ENCODE data around the gene TCF7. TPM values are rescaled to one million over a fixed set of nuclear protein-coding genes. Genes with fewer than 3 reads are reported as not detected.

TCF7 gene
- total and polyA plus RNA-seq, 2 of the 13 experiments (the other 11 are each of a cell fraction or from before 2014, with no cell fraction given): 6.3 to 6.8 TPM

DNA sequence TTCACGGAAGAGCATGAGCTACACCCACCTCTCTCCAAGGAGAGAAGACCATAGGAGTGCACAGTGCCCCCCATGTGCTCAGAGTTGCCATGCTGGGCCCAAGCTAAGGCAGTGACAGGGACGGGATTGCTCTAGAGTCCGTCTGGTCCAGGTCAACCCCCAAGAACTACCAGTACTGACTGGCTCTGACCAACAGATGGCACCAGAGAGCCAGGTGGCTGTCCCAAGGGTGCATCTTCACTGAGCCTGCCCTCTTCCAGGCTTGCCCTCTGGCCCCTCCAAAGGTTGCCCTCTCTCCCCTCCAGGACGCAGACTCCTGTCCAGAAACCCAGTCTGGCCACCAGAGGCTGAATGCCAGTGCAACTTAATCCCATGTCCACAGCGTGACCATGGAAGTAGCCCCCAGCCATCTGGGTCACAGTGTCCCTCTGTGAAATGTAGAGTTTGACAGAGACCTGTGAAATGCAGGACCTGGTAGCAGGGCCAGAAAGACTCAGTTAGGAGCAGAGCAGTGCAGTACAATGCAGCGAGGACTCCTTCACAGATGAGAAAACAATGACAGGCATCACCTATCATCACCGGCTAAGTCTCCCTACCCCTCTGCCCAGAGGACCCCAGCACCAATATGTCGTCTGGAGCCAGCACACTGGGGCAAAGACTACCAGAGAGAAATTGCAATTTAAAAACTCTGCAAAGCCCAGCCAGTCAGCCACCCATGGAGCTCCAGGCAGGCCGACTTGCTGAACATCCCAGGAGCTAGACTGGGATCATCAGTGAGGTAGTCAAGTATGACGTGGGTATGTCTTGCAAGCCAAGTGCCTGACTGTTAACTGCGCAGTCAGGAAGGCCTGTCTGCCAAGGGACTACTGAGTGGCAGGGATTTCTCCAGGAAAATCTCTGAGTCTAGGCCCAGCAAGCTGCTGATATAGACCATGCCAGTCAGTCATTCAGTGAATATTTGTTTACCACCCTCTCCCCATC lies 70.0 kb downstream of the TCF7 start (continued):
- TF ChIP-seq, protein P1, sequence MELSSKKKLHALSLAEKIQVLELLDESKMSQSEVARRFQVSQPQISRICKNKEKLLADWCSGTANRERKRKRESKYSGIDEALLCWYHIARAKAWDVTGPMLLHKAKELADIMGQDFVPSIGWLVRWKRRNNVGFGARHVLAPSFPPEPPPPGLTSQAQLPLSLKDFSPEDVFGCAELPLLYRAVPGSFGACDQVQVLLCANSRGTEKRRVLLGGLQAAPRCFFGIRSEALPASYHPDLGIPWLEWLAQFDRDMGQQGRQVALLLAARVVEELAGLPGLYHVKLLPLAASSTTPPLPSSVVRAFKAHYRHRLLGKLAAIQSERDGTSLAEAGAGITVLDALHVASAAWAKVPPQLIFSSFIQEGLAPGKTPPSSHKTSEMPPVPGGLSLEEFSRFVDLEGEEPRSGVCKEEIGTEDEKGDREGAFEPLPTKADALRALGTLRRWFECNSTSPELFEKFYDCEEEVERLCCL (CRISPR knock-in tag; IDR thresholded peaks at IDR 0.05; ENCODE audit: borderline replicate concordance): no peak
- TF ChIP-seq, protein P2, sequence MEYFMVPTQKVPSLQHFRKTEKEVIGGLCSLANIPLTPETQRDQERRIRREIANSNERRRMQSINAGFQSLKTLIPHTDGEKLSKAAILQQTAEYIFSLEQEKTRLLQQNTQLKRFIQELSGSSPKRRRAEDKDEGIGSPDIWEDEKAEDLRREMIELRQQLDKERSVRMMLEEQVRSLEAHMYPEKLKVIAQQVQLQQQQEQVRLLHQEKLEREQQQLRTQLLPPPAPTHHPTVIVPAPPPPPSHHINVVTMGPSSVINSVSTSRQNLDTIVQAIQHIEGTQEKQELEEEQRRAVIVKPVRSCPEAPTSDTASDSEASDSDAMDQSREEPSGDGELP (IDR thresholded peaks at IDR 0.05; ENCODE audit: borderline replicate concordance, low read depth): no peak
- TF ChIP-seq ZNF142 (CRISPR knock-in tag; IDR thresholded peaks at IDR 0.05): no peak
- no peak for TF ChIP-seq RNF2 (conservative IDR thresholded peaks at IDR 0.05; ENCODE audit: low read depth)
- TF ChIP-seq PLRG1 (conservative IDR thresholded peaks at IDR 0.05): no peak
- TF ChIP-seq, protein P3, sequence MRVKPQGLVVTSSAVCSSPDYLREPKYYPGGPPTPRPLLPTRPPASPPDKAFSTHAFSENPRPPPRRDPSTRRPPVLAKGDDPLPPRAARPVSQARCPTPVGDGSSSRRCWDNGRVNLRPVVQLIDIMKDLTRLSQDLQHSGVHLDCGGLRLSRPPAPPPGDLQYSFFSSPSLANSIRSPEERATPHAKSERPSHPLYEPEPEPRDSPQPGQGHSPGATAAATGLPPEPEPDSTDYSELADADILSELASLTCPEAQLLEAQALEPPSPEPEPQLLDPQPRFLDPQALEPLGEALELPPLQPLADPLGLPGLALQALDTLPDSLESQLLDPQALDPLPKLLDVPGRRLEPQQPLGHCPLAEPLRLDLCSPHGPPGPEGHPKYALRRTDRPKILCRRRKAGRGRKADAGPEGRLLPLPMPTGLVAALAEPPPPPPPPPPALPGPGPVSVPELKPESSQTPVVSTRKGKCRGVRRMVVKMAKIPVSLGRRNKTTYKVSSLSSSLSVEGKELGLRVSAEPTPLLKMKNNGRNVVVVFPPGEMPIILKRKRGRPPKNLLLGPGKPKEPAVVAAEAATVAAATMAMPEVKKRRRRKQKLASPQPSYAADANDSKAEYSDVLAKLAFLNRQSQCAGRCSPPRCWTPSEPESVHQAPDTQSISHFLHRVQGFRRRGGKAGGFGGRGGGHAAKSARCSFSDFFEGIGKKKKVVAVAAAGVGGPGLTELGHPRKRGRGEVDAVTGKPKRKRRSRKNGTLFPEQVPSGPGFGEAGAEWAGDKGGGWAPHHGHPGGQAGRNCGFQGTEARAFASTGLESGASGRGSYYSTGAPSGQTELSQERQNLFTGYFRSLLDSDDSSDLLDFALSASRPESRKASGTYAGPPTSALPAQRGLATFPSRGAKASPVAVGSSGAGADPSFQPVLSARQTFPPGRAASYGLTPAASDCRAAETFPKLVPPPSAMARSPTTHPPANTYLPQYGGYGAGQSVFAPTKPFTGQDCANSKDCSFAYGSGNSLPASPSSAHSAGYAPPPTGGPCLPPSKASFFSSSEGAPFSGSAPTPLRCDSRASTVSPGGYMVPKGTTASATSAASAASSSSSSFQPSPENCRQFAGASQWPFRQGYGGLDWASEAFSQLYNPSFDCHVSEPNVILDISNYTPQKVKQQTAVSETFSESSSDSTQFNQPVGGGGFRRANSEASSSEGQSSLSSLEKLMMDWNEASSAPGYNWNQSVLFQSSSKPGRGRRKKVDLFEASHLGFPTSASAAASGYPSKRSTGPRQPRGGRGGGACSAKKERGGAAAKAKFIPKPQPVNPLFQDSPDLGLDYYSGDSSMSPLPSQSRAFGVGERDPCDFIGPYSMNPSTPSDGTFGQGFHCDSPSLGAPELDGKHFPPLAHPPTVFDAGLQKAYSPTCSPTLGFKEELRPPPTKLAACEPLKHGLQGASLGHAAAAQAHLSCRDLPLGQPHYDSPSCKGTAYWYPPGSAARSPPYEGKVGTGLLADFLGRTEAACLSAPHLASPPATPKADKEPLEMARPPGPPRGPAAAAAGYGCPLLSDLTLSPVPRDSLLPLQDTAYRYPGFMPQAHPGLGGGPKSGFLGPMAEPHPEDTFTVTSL (CRISPR knock-in tag; IDR thresholded peaks at IDR 0.05; ENCODE audit: borderline replicate concordance): no peak
- no peak for TF ChIP-seq ZNF17 (CRISPR knock-in tag; IDR thresholded peaks at IDR 0.05)
- TF ChIP-seq MLLT10 (CRISPR knock-in tag; IDR thresholded peaks at IDR 0.05): no peak
- TF ChIP-seq MXI1 (IDR thresholded peaks at IDR 0.05; ENCODE audit: borderline replicate concordance, low read depth, low read length): no peak
- TF ChIP-seq TCF7 (IDR thresholded peaks at IDR 0.05; ENCODE audit: low read depth): no peak
- TF ChIP-seq MEIS1 (CRISPR knock-in tag; IDR thresholded peaks at IDR 0.05; ENCODE audit: borderline replicate concordance): no peak
- TF ChIP-seq HOXD1 (CRISPR knock-in tag; IDR thresholded peaks at IDR 0.05): no peak
- TF ChIP-seq E2F5 (CRISPR knock-in tag; conservative IDR thresholded peaks at IDR 0.05): no peak

Data from HepG2 (cell line).